ENCODE measurements around the gene ABO. TPM values are rescaled to one million over a fixed set of nuclear protein-coding genes. Genes with fewer than 3 reads are reported as not detected.
"Not testable (repeated sequence)": the region's sequence is repeated elsewhere in the genome, so short reads cannot be mapped to it uniquely, and the experiment has no call there.

ABO gene
- total and polyA plus RNA-seq, 4 donors: 3.9 to 23.0 (median 9.3) TPM

GRCh38 chr9:133207540-133208170, 67.3 kb downstream of the ABO start:
- ATAC-seq (ENCODE audit: insufficient read depth, low FRiP score) (no peak), DNase-seq (no peak)
- Histone ChIP-seq H3K27me3 (ENCODE audit: control insufficient read depth in 3 of 3, insufficient read depth in 3 of 3, low read length in 2 of 3) (peaks cover 0 to 6% (median 0%) of the 10 kb centered on the region in 3 donors), H3K9me3 (ENCODE audit: control insufficient read depth in 4 of 4, insufficient read depth in 3 of 4, low read length in 3 of 4) (peaks cover 0 to 7% (median 2%) of the 10 kb centered on the region in 4 donors), H3K9ac (ENCODE audit: insufficient read depth in 1 of 2, low read length in 2 of 2) (no peak overlapping the region), H3K4me1 (ENCODE audit: control insufficient read depth in 5 of 5, insufficient read depth in 5 of 5, low read length in 5 of 5) (no peaks in the 10 kb centered on the region), H3K4me3 (no peak overlapping the region), H3K27ac (ENCODE audit: low read depth in 1 of 2, low read length in 1 of 2) (no peak overlapping the region), H3K36me3 (ENCODE audit: control insufficient read depth in 4 of 4, insufficient read depth in 4 of 4, low read length in 4 of 4) (no peaks in the 10 kb centered on the region)
- no peak for TF ChIP-seq CTCF (IDR thresholded peaks at IDR 0.05; ENCODE audit: control extremely low read depth, extremely low read depth)
- WGBS, 2 donors: 76 to 84% methylated on average over 16 of the region's 16 CpGs

- Histone ChIP-seq H3K27ac (ENCODE audit: low read depth in 1 of 2, low read length in 1 of 2) (no peak overlapping the region), H3K27me3 (ENCODE audit: control insufficient read depth in 3 of 3, insufficient read depth in 3 of 3, low read length in 2 of 3) (peaks cover 0 to 7% (median 0%) of the 10 kb centered on the region in 3 donors), H3K36me3 (ENCODE audit: control insufficient read depth in 4 of 4, insufficient read depth in 4 of 4, low read length in 4 of 4) (no peaks in the 10 kb centered on the region), H3K4me1 (ENCODE audit: control insufficient read depth in 5 of 5, insufficient read depth in 5 of 5, low read length in 5 of 5) (no peaks in the 10 kb centered on the region), H3K9ac (ENCODE audit: insufficient read depth in 1 of 2, low read length in 2 of 2) (no peak overlapping the region), H3K9me3 (ENCODE audit: control insufficient read depth in 4 of 4, insufficient read depth in 3 of 4, low read length in 3 of 4) (peaks cover 0 to 6% (median 2%) of the 10 kb centered on the region in 4 donors), H3K4me3 (no peak overlapping the region)
- WGBS, 2 donors: 82 to 85% methylated on average over 14 of the region's 14 CpGs
- no peak for DNase-seq
- ATAC-seq (ENCODE audit: insufficient read depth, low FRiP score): no peak
- no peak for TF ChIP-seq CTCF (IDR thresholded peaks at IDR 0.05; ENCODE audit: control extremely low read depth, extremely low read depth)
Measured at GRCh38 chr9:133207021-133207531, 67.9 kb downstream of the ABO start.

- Histone ChIP-seq H3K9ac (ENCODE audit: insufficient read depth in 1 of 2, low read length in 2 of 2) (no peak overlapping the region), H3K36me3 (ENCODE audit: control insufficient read depth in 4 of 4, insufficient read depth in 4 of 4, low read length in 4 of 4) (no peaks in the 10 kb centered on the region), H3K27ac (ENCODE audit: low read depth in 1 of 2, low read length in 1 of 2) (no peak overlapping the region), H3K4me3 (no peak overlapping the region), H3K9me3 (ENCODE audit: control insufficient read depth in 4 of 4, insufficient read depth in 3 of 4, low read length in 3 of 4) (peaks cover 0 to 5% (median 2%) of the 10 kb centered on the region in 4 donors), H3K27me3 (ENCODE audit: control insufficient read depth in 3 of 3, insufficient read depth in 3 of 3, low read length in 2 of 3) (peaks cover 0 to 7% (median 0%) of the 10 kb centered on the region in 3 donors), H3K4me1 (ENCODE audit: control insufficient read depth in 5 of 5, insufficient read depth in 5 of 5, low read length in 5 of 5) (no peaks in the 10 kb centered on the region)
- no peak for ATAC-seq (ENCODE audit: insufficient read depth, low FRiP score)
- TF ChIP-seq CTCF (IDR thresholded peaks at IDR 0.05; ENCODE audit: control extremely low read depth, extremely low read depth): no peak
- WGBS, 2 donors: 80 to 89% methylated on average over 34 to 35 of the region's 35 CpGs
- DNase-seq: no peak
Measured at GRCh38 chr9:133205996-133206931, 68.7 kb downstream of the ABO start.

- not testable (repeated sequence) for ATAC-seq (ENCODE audit: insufficient read depth, low FRiP score); H3K9ac ChIP-seq (ENCODE audit: insufficient read depth in 1 of 2, low read length in 2 of 2); H3K4me1 ChIP-seq (ENCODE audit: control insufficient read depth in 5 of 5, insufficient read depth in 5 of 5, low read length in 5 of 5); H3K27ac ChIP-seq (ENCODE audit: low read depth in 1 of 2, low read length in 1 of 2); H3K9me3 ChIP-seq (ENCODE audit: control insufficient read depth in 4 of 4, insufficient read depth in 3 of 4, low read length in 3 of 4); H3K36me3 ChIP-seq (ENCODE audit: control insufficient read depth in 4 of 4, insufficient read depth in 4 of 4, low read length in 4 of 4); DNase-seq; H3K4me3 ChIP-seq
- 74 to 85% methylated on average over 14 of the region's 14 CpGs for WGBS, 2 donors
- H3K27me3 ChIP-seq (ENCODE audit: control insufficient read depth in 3 of 3, insufficient read depth in 3 of 3, low read length in 2 of 3): peaks cover 0 to 11% (median under 1%) of the 10 kb centered on the region in 3 donors
Measured at GRCh38 chr9:133205481-133205887, 69.5 kb downstream of the ABO start.
